Measurements from ENCODE around the gene PDE4D.

PDE4D gene

DNA sequence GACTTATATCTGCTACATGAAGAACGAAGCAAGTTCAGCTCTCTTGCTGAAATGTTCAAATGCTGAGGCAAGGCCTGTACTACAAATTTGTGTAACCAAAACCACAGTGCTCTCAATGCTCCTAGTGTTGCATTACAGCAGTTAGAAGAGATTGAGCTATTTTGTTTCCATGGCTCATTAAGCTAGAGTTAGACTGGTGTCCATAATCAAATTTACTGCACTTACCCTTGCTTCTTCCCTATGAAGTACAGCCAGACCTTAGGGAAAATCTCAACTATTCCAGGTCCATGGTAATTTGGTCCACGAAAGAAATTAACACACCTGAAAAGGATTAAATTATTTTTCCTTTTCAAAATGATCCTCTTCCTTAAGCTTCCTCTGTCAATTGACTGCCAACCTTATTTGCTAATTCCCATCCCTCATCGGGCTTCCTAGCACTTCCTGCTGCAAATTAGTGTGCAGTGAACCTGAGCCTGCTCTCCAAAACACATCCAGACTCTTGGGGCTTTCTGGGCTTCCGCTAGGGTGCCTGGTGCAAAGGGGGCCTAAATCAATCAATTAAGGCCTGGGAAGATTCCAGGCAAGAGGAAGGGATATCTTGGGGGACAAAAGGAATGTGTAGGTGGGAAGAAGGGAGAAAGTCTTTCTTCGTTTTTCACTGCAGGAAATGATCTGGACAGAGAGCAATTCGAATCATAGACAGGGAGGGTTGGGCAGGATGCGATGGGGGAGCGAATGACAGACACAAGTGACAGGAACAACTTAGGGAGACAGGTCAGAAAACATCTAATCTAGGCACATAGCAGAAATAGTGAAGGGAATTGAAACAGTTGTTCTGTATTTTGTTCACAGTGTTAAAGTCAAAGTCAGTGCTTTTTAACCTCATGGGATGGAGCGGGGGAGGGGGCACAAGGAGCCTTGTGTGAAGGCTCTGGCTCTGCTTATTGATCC, 768.2 kb downstream of the PDE4D start:
- DNase-seq: no peak

- DNase-seq: no peak
Observed at GRCh38 chr5:59123595-59124561, 769.6 kb downstream of the PDE4D start.

- DNase-seq: no peak
Observed at GRCh38 chr5:59119480-59119879, 774.0 kb downstream of the PDE4D start.

DNA sequence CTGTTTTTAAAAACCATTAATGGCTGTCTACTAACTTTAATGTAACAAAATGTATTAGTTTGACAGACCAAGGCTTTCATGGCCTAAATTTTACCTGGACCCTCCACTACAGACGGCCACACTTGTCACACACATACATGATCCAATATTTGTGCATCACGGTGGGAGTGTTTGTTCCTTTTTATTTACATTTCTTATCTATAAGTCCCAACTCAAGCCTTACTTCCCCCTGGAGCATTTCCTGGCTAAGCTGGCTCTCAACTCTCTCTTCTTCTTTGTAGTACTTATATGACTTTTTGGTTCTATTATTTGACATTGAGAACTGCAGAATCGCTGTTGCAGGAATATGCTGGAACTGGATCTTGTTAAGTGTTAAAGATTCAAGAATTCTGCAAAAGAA, 776.2 kb downstream of the PDE4D start:
- DNase-seq: no peak

GRCh38 chr5:59116231-59116865, 777.2 kb downstream of the PDE4D start:
- DNase-seq: no peak

DNA sequence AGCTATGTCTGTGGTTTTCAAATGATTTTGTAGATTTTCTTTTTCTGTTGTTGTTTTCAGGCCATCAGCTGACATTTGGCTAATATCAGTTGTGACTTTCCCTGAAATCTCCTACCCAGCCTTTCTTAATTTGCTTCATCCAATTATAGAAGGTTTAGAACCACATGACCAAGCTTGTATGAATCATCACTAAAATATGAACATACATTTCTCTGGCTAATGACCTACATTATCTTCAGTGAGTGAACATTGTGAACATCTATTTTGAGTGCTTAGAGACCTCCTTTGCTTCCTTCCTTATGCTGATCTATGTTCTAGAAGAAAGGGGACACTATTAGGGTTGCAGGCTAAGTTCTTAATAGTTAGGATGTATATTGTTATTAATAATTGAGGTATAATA, 778.2 kb downstream of the PDE4D start:
- no peak for DNase-seq

DNA sequence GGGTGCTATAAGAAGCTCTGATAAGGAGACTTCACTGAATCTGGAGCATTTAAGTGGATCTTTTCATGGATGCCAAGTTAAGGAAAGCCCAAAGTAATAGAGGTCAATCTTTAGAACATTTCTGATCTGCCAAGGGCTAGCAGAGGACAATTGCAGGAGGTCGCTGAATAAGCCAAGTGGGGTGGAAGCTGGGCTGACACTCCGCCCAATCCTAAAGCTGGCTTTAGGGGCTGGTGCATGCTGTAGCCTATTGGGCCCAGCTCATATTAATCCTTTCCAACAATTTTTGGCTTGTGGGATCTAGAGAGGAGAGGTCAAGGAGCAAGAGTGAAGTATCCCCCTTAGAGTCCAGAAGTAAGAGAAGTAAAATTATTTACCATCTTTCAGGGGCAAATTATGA, 784.1 kb downstream of the PDE4D start:
- DNase-seq: no peak

- DNase-seq: no peak
Observed at GRCh38 chr5:59107692-59108091, 785.8 kb downstream of the PDE4D start.

DNA sequence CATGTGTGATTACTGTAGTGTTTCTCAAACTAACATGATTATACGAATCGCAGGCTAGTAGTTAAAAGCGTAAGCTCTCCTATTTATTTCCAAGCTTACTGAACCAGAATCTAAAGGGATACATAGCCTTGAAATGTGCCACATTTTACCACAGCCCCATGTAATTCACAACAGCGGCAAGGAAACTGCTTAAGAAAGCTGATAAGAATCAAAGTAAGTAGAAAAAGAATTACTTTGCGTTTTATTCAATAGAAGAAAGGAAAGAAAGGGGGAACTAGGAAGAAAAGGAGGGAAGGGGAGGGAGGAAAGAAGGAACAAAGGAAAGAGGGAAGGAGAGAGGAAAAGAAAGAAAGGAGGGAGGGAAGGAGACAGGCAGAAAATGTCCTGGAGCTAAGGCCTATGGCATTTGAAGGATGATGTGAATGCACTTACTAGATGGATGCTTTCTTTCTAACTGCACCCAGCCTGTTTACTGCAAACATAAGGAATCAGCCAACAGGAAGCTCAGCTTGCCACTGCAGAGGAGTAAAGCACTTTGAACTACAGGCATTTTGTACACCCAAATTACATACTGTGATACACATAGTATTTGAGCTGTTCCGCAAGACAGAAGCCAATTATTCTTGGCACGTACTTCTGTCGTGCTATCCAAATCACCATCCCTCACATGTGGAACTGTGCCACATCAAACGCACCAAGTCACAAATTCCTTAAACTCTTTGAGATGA, 789.0 kb downstream of the PDE4D start:
- no peak for DNase-seq

DNA sequence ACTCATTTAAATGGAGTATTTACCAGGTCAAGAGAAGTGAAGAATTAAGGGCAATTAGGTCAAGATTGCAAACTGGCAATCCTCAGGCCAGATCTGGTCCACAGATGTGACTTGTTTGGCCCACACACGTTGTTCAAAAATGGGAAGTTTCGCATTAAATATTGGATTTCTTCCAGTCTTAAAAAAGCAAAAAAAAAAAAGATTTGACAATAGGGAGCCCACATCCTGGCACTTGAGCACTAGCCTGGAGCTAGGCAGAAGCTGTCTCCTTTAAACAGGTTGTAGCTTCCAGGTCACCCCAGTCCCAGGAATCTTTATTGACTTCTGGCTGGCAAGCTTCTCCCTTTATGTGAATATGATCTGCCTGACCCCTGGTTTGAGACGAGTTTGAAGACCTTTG, 790.2 kb downstream of the PDE4D start:
- DNase-seq: no peak

- DNase-seq: no peak
Observed at GRCh38 chr5:59102437-59102836, 791.1 kb downstream of the PDE4D start.

- DNase-seq: no peak
Observed at GRCh38 chr5:59100875-59101274, 792.7 kb downstream of the PDE4D start.

DNA sequence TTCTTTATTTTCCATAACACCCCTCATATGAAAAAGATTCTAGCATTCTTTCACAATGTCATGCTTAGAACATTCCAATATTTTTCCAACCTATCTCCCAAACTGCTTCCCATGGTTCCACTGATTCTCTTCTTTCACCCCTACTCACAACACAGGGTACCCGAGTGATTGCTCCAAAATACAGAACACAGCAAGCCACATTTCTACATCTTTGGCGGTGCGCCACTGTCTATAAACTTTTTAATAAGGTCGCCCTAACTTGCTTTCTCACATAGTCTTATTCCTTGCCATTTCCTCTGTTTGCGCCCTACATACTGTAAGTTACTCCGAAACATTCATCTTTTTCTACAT, 793.6 kb downstream of the PDE4D start:
- no peak for DNase-seq

- peak; percentile 24 for DNase-seq
Observed at GRCh38 chr5:59099270-59099994, 794.1 kb downstream of the PDE4D start.

GRCh38 chr5:59098743-59099142, 794.8 kb downstream of the PDE4D start:
- no peak for DNase-seq

- DNase-seq: no peak
Observed at GRCh38 chr5:59097712-59098111, 795.8 kb downstream of the PDE4D start.

DNA sequence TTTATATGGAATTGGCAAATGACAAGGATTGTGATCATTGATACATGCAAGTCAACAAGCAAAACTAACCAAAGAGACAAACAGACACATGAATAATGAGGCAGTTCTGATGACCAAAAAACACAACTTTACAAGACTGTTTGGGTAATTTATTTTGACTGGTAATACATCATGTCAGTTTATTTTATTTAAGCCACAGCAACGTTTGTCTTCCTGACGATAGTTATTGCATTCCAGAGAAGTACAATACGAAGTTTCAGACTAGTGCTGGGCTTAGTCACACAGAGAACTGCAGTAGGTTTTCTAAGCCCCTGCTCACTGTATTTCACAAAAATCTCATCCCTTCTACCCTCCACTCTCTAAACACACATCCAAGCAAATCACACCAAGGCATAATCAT, 796.4 kb downstream of the PDE4D start:
- DNase-seq: no peak

DNA sequence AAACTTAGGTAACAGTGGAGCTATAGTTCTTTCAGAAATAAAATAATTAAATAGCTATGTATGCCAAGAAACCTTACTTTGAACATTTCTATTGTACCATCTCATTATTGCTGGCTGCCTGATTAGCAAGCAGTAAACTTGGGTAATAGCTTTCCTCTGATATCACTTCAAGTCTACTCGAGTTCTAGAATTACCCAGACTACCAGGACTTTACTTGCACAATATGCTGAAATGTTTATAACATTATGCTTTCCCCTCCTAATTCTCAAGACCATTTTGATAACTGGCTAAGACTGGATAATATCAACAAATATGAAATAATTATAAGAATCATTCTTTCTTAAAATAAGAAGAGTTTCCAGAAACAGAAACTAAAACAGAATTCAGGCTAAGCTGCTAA, 798.0 kb downstream of the PDE4D start:
- no peak for DNase-seq

- DNase-seq: no peak
Observed at GRCh38 chr5:59094864-59095263, 798.7 kb downstream of the PDE4D start.

- no peak for DNase-seq
Observed at GRCh38 chr5:59093329-59093728, 800.2 kb downstream of the PDE4D start.

- no peak for DNase-seq
Observed at GRCh38 chr5:59092758-59093157, 800.8 kb downstream of the PDE4D start.

GRCh38 chr5:59091965-59092364, 801.6 kb downstream of the PDE4D start:
- DNase-seq: no peak

Measured in effector CD4-positive, alpha-beta T cell (primary cell).